ENCODE data around the gene NMRK2.
"Not testable (repeated sequence)": the region's sequence is repeated elsewhere in the genome, so short reads cannot be mapped to it uniquely, and the experiment has no call there.

The NMRK2 gene

GRCh38 chr19:3938300-3938950, 5.6 kb downstream of the NMRK2 start:
- DNase-seq, result not testable (repeated sequence)

- no peak for DNase-seq
Measured at GRCh38 chr19:3942790-3943409, 10.0 kb downstream of the NMRK2 start.

DNA sequence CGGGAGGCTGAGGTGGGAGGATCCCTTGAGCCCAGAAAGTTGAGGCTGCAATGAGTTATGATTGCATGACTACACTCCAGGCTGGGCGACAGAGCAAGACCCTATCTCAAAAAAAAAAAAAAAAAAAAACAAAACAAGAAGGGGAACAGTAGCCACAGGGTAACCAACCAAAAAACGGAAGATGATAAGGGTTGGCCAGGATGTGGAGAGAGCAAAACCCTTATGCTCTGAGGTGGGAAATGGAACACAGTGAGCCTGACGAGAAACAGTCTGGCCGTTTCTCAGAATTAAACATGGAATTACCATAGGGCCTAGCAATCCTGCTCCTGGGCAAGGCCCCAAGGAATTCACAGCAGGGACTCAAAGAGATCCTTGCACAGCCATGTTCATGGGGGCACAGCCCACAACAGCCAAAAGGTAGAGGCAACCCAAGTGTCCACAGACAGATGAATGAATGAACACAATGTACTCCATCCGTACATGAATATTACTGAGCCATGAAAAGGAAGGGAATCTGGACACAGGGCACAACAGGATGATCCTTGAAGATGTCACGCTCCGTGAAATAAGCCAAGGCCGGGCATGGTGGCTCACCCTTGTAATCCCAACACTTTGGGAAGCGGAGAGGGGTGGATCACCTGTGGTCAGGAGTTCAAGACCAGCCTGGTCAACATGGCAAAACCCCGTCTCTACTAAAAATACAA, 11.3 kb downstream of the NMRK2 start:
- DNase-seq, result no peak

- no peak for DNase-seq
Measured at GRCh38 chr19:3945838-3946237, 13.0 kb downstream of the NMRK2 start.

DNA sequence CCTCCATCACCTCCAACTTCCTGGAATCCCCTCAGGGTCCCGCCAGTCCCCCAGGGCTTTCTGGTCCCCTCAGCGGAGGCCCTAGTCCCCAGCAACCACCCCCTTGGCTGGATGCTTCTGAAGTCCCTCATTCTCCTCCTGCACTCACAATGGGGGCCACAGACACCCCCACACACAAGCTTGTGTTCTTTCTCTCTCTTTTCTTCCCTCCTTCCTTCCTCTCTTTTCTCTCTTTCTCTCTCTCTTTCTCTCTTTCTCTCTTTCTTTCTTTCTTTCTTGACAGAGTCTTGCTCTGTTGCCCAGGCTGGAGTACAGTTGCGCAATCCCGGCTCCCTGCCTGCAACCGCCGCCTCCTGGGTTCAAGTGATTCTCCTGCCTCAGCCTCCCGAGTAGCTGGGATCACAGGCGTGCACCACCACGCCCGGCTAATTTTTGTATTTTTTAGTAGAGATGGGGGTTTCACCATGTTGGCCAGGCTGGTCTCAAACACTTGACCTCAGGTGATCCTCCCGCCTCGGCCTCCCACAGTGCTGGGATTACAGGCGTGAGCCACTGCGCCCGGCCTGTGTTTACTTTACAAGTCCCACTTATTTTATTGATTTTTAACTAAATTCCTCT, 14.6 kb downstream of the NMRK2 start:
- DNase-seq, result not testable (repeated sequence)

- DNase-seq, result no peak
Measured at GRCh38 chr19:3949294-3949693, 16.4 kb downstream of the NMRK2 start.

GRCh38 chr19:3949997-3950859, 17.4 kb downstream of the NMRK2 start:
- no peak for DNase-seq

GRCh38 chr19:3950871-3951861, 18.3 kb downstream of the NMRK2 start:
- no peak for DNase-seq

GRCh38 chr19:3952755-3953276, 19.9 kb downstream of the NMRK2 start:
- DNase-seq, result not testable (repeated sequence)

- DNase-seq, result no peak
Measured at GRCh38 chr19:3954107-3954506, 21.2 kb downstream of the NMRK2 start.

DNA sequence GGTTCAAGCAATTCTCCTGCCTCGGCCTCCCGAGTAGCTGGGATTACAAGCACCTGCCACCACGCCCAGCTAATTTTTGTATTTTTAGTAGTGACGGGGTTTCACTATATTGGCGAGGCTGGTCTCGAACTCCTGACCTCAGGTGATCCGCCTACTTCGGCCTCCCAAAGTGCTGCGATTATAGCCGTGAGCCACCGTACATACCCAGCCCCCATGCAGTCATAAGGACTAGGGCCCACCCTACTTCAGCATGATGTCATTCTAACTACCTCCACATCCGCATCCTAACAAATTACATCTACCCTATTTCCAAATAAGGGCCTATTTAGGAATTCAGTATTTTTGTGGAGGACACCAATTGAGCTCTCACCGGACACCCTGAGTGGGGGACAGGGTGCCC, 22.4 kb downstream of the NMRK2 start:
- DNase-seq, result not testable (repeated sequence)

DNA sequence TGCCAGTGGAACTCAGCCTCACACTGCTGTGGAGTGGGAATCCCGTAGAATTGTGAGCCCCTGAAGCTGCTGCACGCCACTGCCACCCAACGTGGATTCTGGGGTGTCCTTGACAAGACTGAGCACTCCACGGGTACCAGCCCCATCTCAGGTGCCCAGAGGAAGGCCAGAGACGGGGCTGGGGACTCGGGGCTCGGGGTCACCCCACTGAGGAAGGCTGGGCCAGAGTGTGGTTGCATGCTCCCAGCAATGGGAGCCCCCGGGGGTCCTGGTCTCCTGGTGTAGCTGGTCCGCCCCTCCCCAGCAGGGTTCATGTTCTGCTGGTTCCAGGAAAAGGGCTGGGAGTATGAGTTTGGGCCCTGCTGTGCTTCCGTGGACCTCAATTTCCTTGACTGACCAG, 22.8 kb downstream of the NMRK2 start:
- no peak for DNase-seq

- no peak for DNase-seq
Measured at GRCh38 chr19:3958836-3959765, 26.2 kb downstream of the NMRK2 start.

GRCh38 chr19:3959766-3960131, 26.9 kb downstream of the NMRK2 start:
- no peak for DNase-seq

DNA sequence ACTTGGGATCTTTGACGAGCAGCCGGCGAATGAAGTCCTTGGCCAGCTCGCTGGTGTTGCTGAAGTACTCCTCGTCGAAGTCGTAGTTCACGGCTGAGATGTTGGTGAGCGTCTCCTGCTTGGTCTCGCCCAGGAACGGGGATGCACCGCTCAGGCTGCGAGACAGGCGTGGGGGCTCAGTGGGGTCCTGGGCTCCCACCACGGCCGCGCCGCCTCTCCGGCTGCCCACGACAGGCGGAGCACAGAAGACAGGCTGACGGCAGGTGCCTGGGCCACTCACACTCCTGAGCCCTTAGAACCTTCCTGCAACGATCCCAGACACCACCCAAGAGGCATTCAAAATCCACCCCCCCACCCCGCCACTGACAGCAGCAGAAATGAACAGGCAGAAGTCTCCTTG, 28.1 kb downstream of the NMRK2 start:
- DNase-seq, result no peak

GRCh38 chr19:3963458-3964255, 30.8 kb downstream of the NMRK2 start:
- no peak for DNase-seq

GRCh38 chr19:3964256-3965194, 31.7 kb downstream of the NMRK2 start:
- DNase-seq, result no peak

Data from activated CD4-positive, alpha-beta T cell treated with anti-CD3 and anti-CD28 coated beads, Interleukin-2, amount 50 U/mL, for 1 hour (primary cell).